ENCODE measurements around the gene TREH. TPM values are rescaled to one million over a fixed set of nuclear protein-coding genes. Genes with fewer than 3 reads are reported as not detected.
"Not testable (repeated sequence)": the region's sequence is repeated elsewhere in the genome, so short reads cannot be mapped to it uniquely, and the experiment has no call there.

The TREH gene
- total RNA-seq, 1 experiment from 2014 or later, result 0.21 TPM

DNA sequence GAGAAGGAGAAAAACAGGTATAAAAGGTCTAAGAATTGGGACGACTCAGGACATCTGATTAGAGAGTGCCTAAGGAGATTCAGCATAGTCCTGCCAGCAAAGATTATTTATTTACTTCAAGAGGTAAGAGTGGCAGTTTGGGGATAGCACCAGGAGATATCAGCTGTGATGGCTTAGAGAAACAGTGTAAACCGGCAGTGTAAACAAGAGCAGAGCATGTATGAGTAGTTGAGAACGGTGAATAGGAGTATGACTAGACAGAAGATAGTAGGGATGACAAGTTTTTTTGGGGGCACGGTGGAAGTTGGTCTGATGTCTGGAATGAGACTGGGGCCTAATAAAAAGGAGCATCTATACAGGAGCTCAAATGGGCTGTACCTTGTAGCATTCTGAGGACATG lies 38.3 kb upstream of the TREH start:
- H3K4me3 Mint-ChIP-seq (ENCODE audit: low read depth, unreplicated experiment); intact Hi-C loops (cut with micrococcal nuclease; ENCODE audit: unreplicated experiment); BruUV-seq (replicated peaks); H3K36me3 Mint-ChIP-seq (ENCODE audit: insufficient read depth, unreplicated experiment); H3K9me3 Mint-ChIP-seq (ENCODE audit: low read depth, unreplicated experiment); H3K27ac Mint-ChIP-seq (ENCODE audit: unreplicated experiment); DNase-seq; CTCF ChIA-PET: not testable (repeated sequence)
- Mint-ChIP-seq H3K4me1 (ENCODE audit: low read depth, unreplicated experiment) (peaks cover 28% of the 10 kb centered on the region), H3K27me3 (ENCODE audit: unreplicated experiment) (peaks cover 20% of the 10 kb centered on the region)

GRCh38 chr11:118717221-118717620 lies 37.8 kb upstream of the TREH start:
- BruUV-seq (replicated peaks); H3K27ac Mint-ChIP-seq (ENCODE audit: unreplicated experiment); H3K36me3 Mint-ChIP-seq (ENCODE audit: insufficient read depth, unreplicated experiment); DNase-seq; CTCF ChIA-PET; H3K9me3 Mint-ChIP-seq (ENCODE audit: low read depth, unreplicated experiment); H3K4me3 Mint-ChIP-seq (ENCODE audit: low read depth, unreplicated experiment); intact Hi-C loops (cut with micrococcal nuclease; ENCODE audit: unreplicated experiment): not testable (repeated sequence)
- Mint-ChIP-seq H3K4me1 (ENCODE audit: low read depth, unreplicated experiment) (peaks cover 28% of the 10 kb centered on the region), H3K27me3 (ENCODE audit: unreplicated experiment) (peaks cover 20% of the 10 kb centered on the region)

DNA sequence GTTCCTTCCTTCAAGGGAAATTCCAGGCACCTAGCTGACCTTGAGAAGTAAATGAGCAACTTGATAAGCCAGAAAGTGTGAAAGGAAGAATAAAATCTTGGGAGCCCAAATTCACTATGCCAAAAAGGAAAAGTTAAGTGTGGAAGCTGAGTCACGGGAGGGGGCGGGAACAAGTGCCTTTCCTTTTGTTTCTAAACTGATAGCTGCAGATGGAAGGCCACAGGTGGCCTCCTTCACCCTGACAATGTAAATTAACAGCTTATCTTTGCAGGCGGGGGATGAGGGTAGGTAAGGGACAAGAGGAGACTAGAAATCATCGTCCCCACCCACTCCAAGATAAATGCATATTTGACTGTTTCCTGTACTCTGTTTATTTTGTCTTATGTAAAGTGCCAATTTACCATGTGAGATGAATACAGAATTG lies 36.4 kb upstream of the TREH start:
- Mint-ChIP-seq H3K9me3 (ENCODE audit: low read depth, unreplicated experiment) (no peaks in the 10 kb centered on the region), H3K4me3 (ENCODE audit: low read depth, unreplicated experiment) (no peak overlapping the region), H3K36me3 (ENCODE audit: insufficient read depth, unreplicated experiment) (peaks cover 5% of the 10 kb centered on the region), H3K4me1 (ENCODE audit: low read depth, unreplicated experiment) (peaks cover 28% of the 10 kb centered on the region), H3K27me3 (ENCODE audit: unreplicated experiment) (peaks cover 20% of the 10 kb centered on the region), H3K27ac (ENCODE audit: unreplicated experiment) (no peak overlapping the region)
- intact Hi-C loops (cut with micrococcal nuclease; ENCODE audit: unreplicated experiment), result no loop called here
- no peak for DNase-seq
- BruUV-seq (replicated peaks), result no TSS peak
- TF ChIP-seq, protein P1, sequence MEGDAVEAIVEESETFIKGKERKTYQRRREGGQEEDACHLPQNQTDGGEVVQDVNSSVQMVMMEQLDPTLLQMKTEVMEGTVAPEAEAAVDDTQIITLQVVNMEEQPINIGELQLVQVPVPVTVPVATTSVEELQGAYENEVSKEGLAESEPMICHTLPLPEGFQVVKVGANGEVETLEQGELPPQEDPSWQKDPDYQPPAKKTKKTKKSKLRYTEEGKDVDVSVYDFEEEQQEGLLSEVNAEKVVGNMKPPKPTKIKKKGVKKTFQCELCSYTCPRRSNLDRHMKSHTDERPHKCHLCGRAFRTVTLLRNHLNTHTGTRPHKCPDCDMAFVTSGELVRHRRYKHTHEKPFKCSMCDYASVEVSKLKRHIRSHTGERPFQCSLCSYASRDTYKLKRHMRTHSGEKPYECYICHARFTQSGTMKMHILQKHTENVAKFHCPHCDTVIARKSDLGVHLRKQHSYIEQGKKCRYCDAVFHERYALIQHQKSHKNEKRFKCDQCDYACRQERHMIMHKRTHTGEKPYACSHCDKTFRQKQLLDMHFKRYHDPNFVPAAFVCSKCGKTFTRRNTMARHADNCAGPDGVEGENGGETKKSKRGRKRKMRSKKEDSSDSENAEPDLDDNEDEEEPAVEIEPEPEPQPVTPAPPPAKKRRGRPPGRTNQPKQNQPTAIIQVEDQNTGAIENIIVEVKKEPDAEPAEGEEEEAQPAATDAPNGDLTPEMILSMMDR (IDR thresholded peaks at IDR 0.05; ENCODE audit: unreplicated experiment), result no peak
- CTCF ChIA-PET, result no interaction called here

GRCh38 chr11:118715245-118715831 lies 35.9 kb upstream of the TREH start:
- no peak overlapping the region for H3K27ac Mint-ChIP-seq (ENCODE audit: unreplicated experiment)
- H3K9me3 Mint-ChIP-seq (ENCODE audit: low read depth, unreplicated experiment), result no peaks in the 10 kb centered on the region
- peaks cover 14% of the 10 kb centered on the region for H3K27me3 Mint-ChIP-seq (ENCODE audit: unreplicated experiment)
- no peak overlapping the region for H3K4me3 Mint-ChIP-seq (ENCODE audit: low read depth, unreplicated experiment)
- no peak for DNase-seq
- intact Hi-C loops (cut with micrococcal nuclease; ENCODE audit: unreplicated experiment), result no loop called here
- TF ChIP-seq, protein P1 (IDR thresholded peaks at IDR 0.05; ENCODE audit: unreplicated experiment), result no peak
- H3K4me1 Mint-ChIP-seq (ENCODE audit: low read depth, unreplicated experiment), result peaks cover 28% of the 10 kb centered on the region
- BruUV-seq (replicated peaks), result no TSS peak
- H3K36me3 Mint-ChIP-seq (ENCODE audit: insufficient read depth, unreplicated experiment), result peaks cover 5% of the 10 kb centered on the region
- CTCF ChIA-PET, result no interaction called here

DNA sequence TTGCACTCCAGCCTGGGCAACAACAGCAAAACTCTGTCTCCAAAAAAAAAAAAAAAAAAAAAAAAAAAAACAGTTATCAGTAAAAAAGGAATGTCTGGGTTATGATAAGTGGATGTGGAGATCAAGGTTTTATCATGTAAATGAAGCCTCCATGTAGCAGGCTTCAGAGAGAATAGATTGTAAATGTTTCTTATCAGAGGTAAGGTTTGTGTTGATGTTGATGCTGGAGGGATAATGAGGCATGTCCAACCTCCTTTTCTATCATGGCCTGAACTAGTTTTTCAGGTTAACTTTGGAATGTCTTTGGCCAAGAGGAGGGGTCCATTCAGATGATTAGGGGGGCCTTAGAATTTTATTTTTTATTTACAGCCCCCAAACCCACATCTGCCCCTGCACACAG lies 35.4 kb upstream of the TREH start:
- Mint-ChIP-seq H3K27me3 (ENCODE audit: unreplicated experiment) (peaks cover 9% of the 10 kb centered on the region), H3K4me1 (ENCODE audit: low read depth, unreplicated experiment) (peaks cover 28% of the 10 kb centered on the region), H3K27ac (ENCODE audit: unreplicated experiment) (no peak overlapping the region), H3K36me3 (ENCODE audit: insufficient read depth, unreplicated experiment) (peaks cover 5% of the 10 kb centered on the region), H3K9me3 (ENCODE audit: low read depth, unreplicated experiment) (no peaks in the 10 kb centered on the region), H3K4me3 (ENCODE audit: low read depth, unreplicated experiment) (no peak overlapping the region)
- CTCF ChIA-PET, result no interaction called here
- DNase-seq, result no peak
- TF ChIP-seq, protein P1 (IDR thresholded peaks at IDR 0.05; ENCODE audit: unreplicated experiment), result no peak
- intact Hi-C loops (cut with micrococcal nuclease; ENCODE audit: unreplicated experiment), result no loop called here
- BruUV-seq (replicated peaks), result no TSS peak

DNA sequence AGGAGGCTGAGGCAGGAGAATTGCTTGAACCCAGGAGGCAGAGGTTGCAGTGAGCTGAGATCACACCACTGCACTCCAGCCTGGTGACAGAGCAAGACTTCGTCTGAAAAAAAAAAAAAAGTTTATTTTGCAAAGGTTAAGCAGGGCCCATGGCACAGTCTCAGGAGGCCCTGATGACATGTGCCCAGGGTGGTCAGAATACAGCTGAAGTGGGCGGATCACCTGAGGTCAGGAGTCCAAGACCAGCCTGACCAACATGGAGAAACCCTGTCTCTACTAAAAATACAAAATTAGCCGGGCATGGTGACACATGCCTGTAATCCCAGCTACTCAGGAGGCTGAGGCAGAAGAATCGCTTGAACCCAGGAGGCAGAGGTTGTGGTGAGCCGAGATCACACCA lies 35.0 kb upstream of the TREH start:
- BruUV-seq (replicated peaks); H3K9me3 Mint-ChIP-seq (ENCODE audit: low read depth, unreplicated experiment); H3K4me3 Mint-ChIP-seq (ENCODE audit: low read depth, unreplicated experiment); intact Hi-C loops (cut with micrococcal nuclease; ENCODE audit: unreplicated experiment); CTCF ChIA-PET; H3K36me3 Mint-ChIP-seq (ENCODE audit: insufficient read depth, unreplicated experiment); H3K27ac Mint-ChIP-seq (ENCODE audit: unreplicated experiment); DNase-seq; H3K27me3 Mint-ChIP-seq (ENCODE audit: unreplicated experiment): not testable (repeated sequence)
- H3K4me1 Mint-ChIP-seq (ENCODE audit: low read depth, unreplicated experiment), result peaks cover 25% of the 10 kb centered on the region
